GM18502 (cell line): ENCODE results near the gene CDH6.

Experiments used
- ATAC-seq: cut with Tn5 transposase; IDR thresholded peaks from one replicate; pipeline ENCODE4 v1.9.1; 2021; ENCODE audit warnings: mild to moderate bottlenecking; ENCODE audit not compliant: unreplicated experiment, poor library complexity

CDH6 gene

DNA sequence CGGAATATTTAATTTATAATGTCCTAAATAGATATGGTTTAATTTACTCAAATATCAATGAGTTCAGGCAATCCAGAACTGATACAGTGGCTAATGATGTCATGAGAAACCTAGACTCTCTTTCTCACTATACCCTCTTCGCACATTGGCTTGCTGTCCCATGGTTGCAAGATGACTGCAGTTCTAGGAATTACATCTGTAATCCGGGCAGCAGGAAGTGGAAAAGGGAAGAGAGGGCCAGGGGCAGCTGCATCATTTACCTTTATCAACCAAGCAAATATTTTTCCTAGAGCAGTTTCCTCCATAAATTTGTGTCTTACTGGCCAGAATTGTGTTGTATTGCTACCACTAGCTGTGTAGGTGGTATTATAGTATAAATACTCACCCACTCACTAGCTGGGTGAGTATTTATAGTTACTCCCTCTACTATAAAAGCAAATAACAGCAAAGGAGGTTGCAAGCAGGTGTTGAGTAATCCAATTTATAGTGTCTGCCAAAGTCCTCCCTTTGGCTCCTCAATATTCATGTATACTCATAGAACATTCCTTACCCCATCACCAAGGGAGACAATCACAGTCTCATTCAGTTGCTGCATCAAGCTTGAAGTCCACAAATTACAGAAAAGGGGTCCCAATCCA is 169.6 kb downstream of the CDH6 start:
- ATAC-seq = no peak

- ATAC-seq = no peak
Observed at GRCh38 chr5:31364881-31365636, 171.6 kb downstream of the CDH6 start.

GRCh38 chr5:31365776-31366175 is 172.3 kb downstream of the CDH6 start:
- no peak for ATAC-seq

GRCh38 chr5:31366941-31367340 is 173.5 kb downstream of the CDH6 start:
- ATAC-seq = no peak

DNA sequence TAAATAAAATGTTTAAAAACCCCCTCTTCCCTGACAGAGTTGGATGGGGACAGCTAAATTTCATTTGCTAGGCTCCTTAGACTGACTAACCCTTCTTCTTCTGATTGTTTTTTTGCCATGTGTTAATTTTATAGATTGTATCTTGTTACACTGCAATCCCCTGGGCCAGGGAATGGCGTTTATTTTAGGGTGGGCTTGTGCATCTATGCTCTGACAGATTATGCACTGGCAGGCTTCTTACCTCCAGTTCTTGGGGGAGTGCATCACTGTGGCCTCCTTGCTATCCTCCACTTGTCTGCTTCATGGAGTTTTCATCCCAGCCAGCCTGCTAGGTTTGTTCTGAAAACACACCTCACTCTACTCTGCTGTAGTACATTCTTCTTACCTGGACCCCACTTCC is 178.6 kb downstream of the CDH6 start:
- ATAC-seq = no peak

DNA sequence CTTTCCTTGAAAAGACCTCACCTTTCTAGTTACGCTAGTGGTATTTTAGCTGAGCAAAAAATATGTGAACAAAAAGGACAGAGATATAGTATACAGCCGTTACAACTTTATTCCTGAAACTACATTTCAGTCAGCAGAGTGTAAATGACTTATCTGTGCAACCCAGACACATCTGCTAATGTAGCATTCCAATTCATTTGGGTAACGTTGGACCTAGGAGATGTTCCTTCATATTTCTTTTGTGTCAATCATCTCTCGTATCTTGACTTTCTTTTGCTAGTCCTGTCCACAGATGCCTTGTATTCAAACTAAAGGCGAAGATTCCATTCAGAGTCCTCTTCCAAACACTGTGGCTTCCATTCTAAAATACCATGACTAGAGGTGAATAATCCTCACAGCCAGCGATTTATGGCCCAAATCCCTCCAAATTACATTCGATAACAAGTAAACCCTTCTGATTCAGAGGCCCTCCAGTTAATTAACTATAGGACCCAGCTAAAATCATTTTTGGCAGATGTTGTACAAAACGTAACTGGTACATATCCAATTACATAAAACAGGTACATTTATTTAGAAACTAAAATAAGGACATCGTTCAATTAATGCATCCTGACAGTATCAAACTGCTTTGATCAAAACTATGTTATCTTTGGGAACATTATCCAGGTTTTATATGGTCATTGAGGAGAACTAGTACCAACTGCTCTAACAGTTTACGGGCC is 182.7 kb downstream of the CDH6 start:
- ATAC-seq = no peak

DNA sequence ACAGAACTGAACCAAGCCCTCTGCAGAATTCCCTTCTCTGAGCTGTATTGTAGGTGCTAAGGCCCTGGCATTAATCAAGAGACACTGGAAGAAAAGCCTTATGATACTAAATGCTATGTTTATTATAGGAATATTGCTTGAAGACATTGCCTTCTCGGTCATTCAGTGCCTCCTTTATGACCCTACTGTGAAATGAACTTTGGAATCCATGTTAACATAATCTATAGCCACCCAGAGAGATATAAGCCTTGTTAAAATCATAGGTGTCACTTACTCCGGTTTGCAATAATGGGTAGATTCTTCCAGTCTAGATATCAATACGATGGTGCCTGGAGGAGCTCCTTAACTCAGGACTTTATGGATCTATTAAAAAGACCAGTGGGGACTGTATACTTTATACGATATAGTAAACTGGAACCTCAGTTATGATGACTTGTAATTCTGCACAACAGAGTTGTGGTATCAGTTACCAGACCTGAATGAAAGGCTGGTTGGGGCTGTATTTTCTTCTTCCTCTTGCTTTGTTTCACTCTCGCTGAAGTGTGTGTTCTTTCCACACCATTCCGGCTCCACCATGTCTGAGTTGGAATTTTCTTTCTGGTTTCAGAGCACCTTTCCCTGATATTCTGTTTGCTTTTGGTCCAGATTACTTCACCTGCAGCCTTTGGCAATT is 183.9 kb downstream of the CDH6 start:
- ATAC-seq = no peak

GRCh38 chr5:31378136-31378535 is 184.7 kb downstream of the CDH6 start:
- no peak for ATAC-seq
